Psoas muscle (tissue), 8 donors: ENCODE measurements around the gene HSD17B1. TPM values are rescaled to one million over a fixed set of nuclear protein-coding genes. Genes with fewer than 3 reads are reported as not detected.

ENCODE experiments used
- ATAC-seq, 4 donors: fragments of 200-7000 bp; cut with Tn5 transposase; one replicate each; pipeline ENCODE4 v1.9.1; 2020; ENCODE audit warnings: moderate library complexity in 3 of 4, mild to moderate bottlenecking in 2 of 4
- DNase-seq, 2 donors: peaks; one replicate each; pipeline ENCODE4 v3.0.0-alpha.2; 2020
- H3K27ac ChIP-seq: fragments of 200-600 bp; one replicate; pipeline ENCODE4 v1.8.0; 2022
- H3K27me3 ChIP-seq, 3 donors: fragments of 200-600 bp in 1 of 3; one replicate each; pipeline versions ENCODE4 v1.6.1 to v1.8.0; 2013 to 2022; ENCODE audit warnings: low read length in 2 of 3, mild to moderate bottlenecking in 2 of 3, moderate library complexity in 1 of 3; ENCODE audit not compliant: insufficient read depth in 3 of 3
- H3K36me3 ChIP-seq, 2 donors: fragments of 200-600 bp in 1 of 2; one replicate each; pipeline versions ENCODE4 v1.6.1 to v1.8.0; 2013 to 2022; ENCODE audit warnings: low read depth in 1 of 2, mild to moderate bottlenecking in 1 of 2, moderate library complexity in 1 of 2; ENCODE audit not compliant: insufficient read depth in 1 of 2
- H3K4me1 ChIP-seq: fragments of 200-600 bp; one replicate; pipeline ENCODE4 v1.8.0; 2022
- H3K4me3 ChIP-seq: fragments of 200-600 bp; one replicate; pipeline ENCODE4 v1.8.0; 2022; ENCODE audit warnings: mild to moderate bottlenecking
- H3K9me3 ChIP-seq: fragments of 200-600 bp; one replicate; pipeline ENCODE4 v1.8.0; 2022
- WGBS, 3 donors: extraction: QIAGEN DNeasy Blood & Tissue Kit; methylation state at CpG; one replicate each; pipeline versions ENCODE4 v1.1.6 to v1.1.7; 2013; 5-methylcytosine and 5-hydroxymethylcytosine counted together
- intact Hi-C, 2 donors: fragments of 100-400 bp; cut with DNase I; formaldehyde crosslinking; loops; one replicate each; pipeline versions ENCODE4 v1.11.0 to v1.14.2; 2022
- polyA plus RNA-seq, 3 donors: library from polyadenylated mRNA; stranded (reverse); fragments of 200-250 nt; gene quantifications; one replicate each; pipeline ENCODE4 v1.2.3, GENCODE V29; 2013
- total RNA-seq, 4 donors: library from RNA; stranded (reverse); fragmentation: NEBNext Ultra II Directional in 2 of 4; extraction: Animal tissue kit (Norgen Biotek cat#: 25700) in 2 of 4; gene quantifications; one replicate each; pipeline versions ENCODE4 v1.2.1 to v1.2.4, GENCODE V29; 2021 to 2023
- TF ChIP-seq, protein P1 (sequence below): fragments of 200-600 bp; IDR thresholded peaks from one replicate; pipeline ENCODE4 v1.8.0; 2022; ENCODE audit warnings: antibody characterized with exemption
- donor health status: healthy with polysubstance abuse.
- donor health status: DM: no; HTN: no; CAD: no; lungs with moderate emphysema.
- donor health status: Bipolar disorder and iron deficiency.
- donor health status: healthy.
- donor health status: DM: yes; HTN: yes; CAD: no.
- donor health status: DM: no; HTN: no; CAD: no.
- donor health status: DM: no; HTN: no; CAD: no.
- donor health status: DM: yes; HTN: yes; CAD: no.

Gene HSD17B1
- total and polyA plus RNA-seq, 7 donors: 0.54 to 2.1 (median 1.2) TPM

DNA sequence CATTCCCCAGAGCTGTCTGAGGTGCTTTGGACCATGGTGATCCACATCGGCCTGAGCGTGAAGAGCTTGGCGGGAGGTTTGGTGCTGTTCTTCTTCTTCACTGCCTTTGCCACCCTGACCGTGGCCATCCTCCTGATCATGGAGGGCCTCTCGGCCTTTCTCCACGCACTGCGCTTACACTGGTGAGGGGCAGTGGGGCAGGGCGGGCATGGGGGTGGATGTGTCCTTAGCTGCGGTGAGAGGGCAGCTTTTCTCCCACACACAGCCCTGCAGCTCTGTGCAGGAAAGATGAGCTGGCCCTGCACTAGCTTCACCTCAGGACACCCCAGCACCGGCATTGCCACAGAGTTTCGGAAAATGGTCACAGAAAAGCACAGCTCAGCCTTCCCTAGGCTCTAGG, 38.4 kb upstream of the HSD17B1 start:
- TF ChIP-seq, protein P1, sequence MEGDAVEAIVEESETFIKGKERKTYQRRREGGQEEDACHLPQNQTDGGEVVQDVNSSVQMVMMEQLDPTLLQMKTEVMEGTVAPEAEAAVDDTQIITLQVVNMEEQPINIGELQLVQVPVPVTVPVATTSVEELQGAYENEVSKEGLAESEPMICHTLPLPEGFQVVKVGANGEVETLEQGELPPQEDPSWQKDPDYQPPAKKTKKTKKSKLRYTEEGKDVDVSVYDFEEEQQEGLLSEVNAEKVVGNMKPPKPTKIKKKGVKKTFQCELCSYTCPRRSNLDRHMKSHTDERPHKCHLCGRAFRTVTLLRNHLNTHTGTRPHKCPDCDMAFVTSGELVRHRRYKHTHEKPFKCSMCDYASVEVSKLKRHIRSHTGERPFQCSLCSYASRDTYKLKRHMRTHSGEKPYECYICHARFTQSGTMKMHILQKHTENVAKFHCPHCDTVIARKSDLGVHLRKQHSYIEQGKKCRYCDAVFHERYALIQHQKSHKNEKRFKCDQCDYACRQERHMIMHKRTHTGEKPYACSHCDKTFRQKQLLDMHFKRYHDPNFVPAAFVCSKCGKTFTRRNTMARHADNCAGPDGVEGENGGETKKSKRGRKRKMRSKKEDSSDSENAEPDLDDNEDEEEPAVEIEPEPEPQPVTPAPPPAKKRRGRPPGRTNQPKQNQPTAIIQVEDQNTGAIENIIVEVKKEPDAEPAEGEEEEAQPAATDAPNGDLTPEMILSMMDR: no peak
- no peak for DNase-seq
- Histone ChIP-seq H3K27me3 (no peaks in the 10 kb centered on the region), H3K4me3 (no peak overlapping the region), H3K4me1 (peaks cover 29% of the 10 kb centered on the region), H3K27ac (no peak overlapping the region), H3K36me3 (peaks cover 7 to 81% of the 10 kb centered on the region in 2 donors), H3K9me3 (no peaks in the 10 kb centered on the region)
- intact Hi-C loops: loop anchor here (5.0 kb wide), 2 partner anchors 42 to 47 kb away; no protein-coding TSS in a partner anchor
- ATAC-seq: no peak
- 95 to 96% (median 96%) methylated on average over 11 of the region's 11 CpGs for WGBS, 3 donors

DNA sequence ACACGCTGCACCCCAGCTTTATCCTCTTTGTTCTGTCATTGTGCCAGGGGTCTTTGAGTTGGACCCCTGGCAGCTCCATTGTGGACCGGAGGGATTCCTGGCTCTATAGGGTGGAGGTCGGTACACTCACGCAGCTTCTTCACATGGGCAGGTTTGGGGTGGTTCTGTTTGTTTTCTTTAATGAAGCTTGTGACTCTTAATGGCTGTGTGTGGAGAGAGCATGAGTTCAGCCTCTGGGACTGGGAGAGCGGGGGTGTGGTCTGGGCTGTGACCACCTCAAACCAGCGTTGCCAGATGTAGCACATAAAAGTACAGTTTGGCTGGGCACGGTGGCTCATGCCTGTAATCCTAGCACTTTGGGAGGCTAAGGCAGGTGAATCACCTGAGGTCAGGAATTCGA, 37.9 kb upstream of the HSD17B1 start:
- peaks cover 34% of the 10 kb centered on the region for H3K4me1 ChIP-seq
- H3K4me3 ChIP-seq: no peak overlapping the region
- 87 to 90% (median 88%) methylated on average over 8 of the region's 8 CpGs for WGBS, 3 donors
- H3K27ac ChIP-seq: no peak overlapping the region
- ATAC-seq: no peak
- TF ChIP-seq, protein P1: no peak
- peaks cover 7 to 76% of the 10 kb centered on the region in 2 donors for H3K36me3 ChIP-seq
- no peak for DNase-seq
- intact Hi-C loops: loop anchor here (5.0 kb wide), 5 partner anchors 43 to 193 kb away; no protein-coding TSS in a partner anchor
- H3K27me3 ChIP-seq: no peaks in the 10 kb centered on the region
- H3K9me3 ChIP-seq: no peaks in the 10 kb centered on the region

DNA sequence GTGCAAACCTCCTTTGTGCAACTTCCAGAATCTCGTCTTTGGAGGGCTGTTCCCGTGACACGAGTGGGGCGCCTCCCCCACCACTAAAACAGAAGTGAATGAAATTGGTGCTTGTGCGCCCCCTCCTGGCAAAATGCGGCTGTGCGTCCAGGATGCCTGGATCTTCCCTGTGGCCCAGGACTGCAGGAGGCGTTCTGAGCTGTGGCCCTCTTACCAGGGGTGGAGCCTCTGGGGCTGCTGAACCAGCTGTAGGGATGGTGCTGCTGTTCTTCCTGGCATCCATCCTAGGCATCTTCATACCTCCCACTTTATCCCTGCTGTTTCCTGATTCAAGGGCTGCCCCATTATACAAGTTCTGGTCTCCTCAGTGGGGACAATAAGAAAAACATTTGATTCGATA, 35.2 kb upstream of the HSD17B1 start:
- peaks cover 56% of the 10 kb centered on the region for H3K4me1 ChIP-seq
- intact Hi-C loops: loop anchor here in 1 of 2 donors (5.0 kb wide), 3 partner anchors 85 to 195 kb away; no protein-coding TSS in a partner anchor
- peak; percentile 33 to 58 (median 50) for ATAC-seq
- H3K4me3 ChIP-seq: no peak overlapping the region
- H3K27me3 ChIP-seq: no peaks in the 10 kb centered on the region
- DNase-seq: peak; percentile 84 to 91
- H3K27ac ChIP-seq: peak overlapping the region; percentile 84
- TF ChIP-seq, protein P1: peak; percentile 80
- 23 to 35% (median 26%) methylated on average over 9 of the region's 9 CpGs for WGBS, 3 donors
- H3K36me3 ChIP-seq: peaks cover 10 to 68% of the 10 kb centered on the region in 2 donors
- no peaks in the 10 kb centered on the region for H3K9me3 ChIP-seq

DNA sequence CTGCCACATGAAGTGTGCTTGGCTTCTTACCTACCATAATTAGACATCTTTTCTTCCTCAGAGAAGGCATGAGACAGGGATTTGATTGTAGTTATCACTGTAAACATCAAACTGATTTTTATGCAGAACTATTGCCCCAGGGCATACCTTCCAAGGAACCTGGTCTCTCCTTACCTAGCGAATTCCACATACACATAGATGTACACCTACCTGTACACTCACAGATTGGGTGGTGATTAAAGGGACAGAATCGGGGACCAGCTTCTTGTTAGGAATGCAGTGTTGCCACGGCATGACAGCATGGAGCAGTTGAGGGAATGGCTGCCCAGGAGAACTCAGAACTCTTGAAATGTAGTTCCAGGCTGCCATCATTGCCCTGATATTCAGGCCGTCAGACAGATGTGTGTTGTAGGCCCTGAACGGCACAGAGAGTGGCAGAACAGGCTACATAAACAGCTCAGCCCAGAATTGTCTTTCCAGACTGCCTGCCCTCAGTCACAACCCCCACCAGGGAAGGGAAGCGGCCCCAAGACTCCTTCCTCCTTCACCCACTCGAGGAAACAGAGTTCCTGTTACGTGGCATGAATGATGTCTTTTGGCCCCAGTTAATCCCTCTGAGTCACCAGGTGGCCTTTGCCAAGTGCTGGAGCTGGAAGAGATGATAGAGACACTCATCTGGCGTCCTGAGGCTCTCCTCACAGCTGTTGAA, 34.5 kb upstream of the HSD17B1 start:
- intact Hi-C loops: loop anchor here in 1 of 2 donors (5.0 kb wide), 3 partner anchors 86 to 196 kb away; no protein-coding TSS in a partner anchor
- peaks cover 56% of the 10 kb centered on the region for H3K4me1 ChIP-seq
- H3K36me3 ChIP-seq: peaks cover 10 to 69% of the 10 kb centered on the region in 2 donors
- ATAC-seq: peak; percentile 65 to 80 (median 74)
- no peak overlapping the region for H3K4me3 ChIP-seq
- no peaks in the 10 kb centered on the region for H3K27me3 ChIP-seq
- WGBS, 3 donors: 31 to 38% (median 31%) methylated on average over 8 to 9 of the region's 9 CpGs
- H3K27ac ChIP-seq: peak overlapping the region; percentile 84
- DNase-seq: peak; percentile 86 to 90
- H3K9me3 ChIP-seq: no peaks in the 10 kb centered on the region
- TF ChIP-seq, protein P1: no peak
